Activated naive CD4-positive, alpha-beta T cell treated with anti-CD3 and anti-CD28 coated beads, Interleukin-2, amount 10 ng/mL, durations not matched to agents 7 days and 5 days (primary cell): Measurements from ENCODE around the gene WDR91.
A peak's percentile ranks its signal among the peaks of the same experiment; 100 is the strongest.

Experiments used
- CTCF ChIA-PET: fragments of 350-600 bp; sonication (Branson Sonifier 250); formaldehyde crosslinking; loops from one replicate; lab custom pipeline; 2021; ENCODE audit warnings: antibody characterized with exemption; lab: Charles Lee
- DNase-seq: peaks from one replicate; pipeline ENCODE4 v3.0.0-alpha.2; 2020
- H3K27ac Mint-ChIP-seq: one replicate; pipeline ENCODE4 v1.8.0; 2021; ENCODE audit warnings: mild to moderate bottlenecking, moderate library complexity, mixed read lengths
- H3K27me3 Mint-ChIP-seq: one replicate; pipeline ENCODE4 v1.8.0; 2021; ENCODE audit warnings: mild to moderate bottlenecking, mixed read lengths
- H3K36me3 Mint-ChIP-seq: one replicate; pipeline ENCODE4 v1.8.0; 2021; ENCODE audit warnings: mixed read lengths
- H3K4me1 Mint-ChIP-seq: one replicate; pipeline ENCODE4 v1.8.0; 2021; ENCODE audit warnings: mixed read lengths
- H3K4me3 Mint-ChIP-seq: one replicate; pipeline ENCODE4 v1.8.0; 2021; ENCODE audit warnings: mild to moderate bottlenecking, moderate library complexity, mixed read lengths
- H3K9me3 Mint-ChIP-seq: one replicate; pipeline ENCODE4 v1.8.0; 2021; ENCODE audit warnings: mixed read lengths

Gene WDR91

GRCh38 chr7:135162382-135163001, 48.8 kb downstream of the WDR91 start:
- H3K27me3 Mint-ChIP-seq: no peaks in the 10 kb centered on the region
- no peak for DNase-seq
- H3K27ac Mint-ChIP-seq: no peak overlapping the region
- H3K9me3 Mint-ChIP-seq: peaks cover 22% of the 10 kb centered on the region
- peaks cover 51% of the 10 kb centered on the region for H3K4me1 Mint-ChIP-seq
- H3K36me3 Mint-ChIP-seq: peaks cover 86% of the 10 kb centered on the region
- CTCF ChIA-PET: interaction anchor here (0.6 to 1.3 kb wide), 2 partner anchors 15 to 511 kb away, joined by 3 to 4 read pairs; partner anchors contain the start of gene TMEM140
- H3K4me3 Mint-ChIP-seq: no peak overlapping the region

DNA sequence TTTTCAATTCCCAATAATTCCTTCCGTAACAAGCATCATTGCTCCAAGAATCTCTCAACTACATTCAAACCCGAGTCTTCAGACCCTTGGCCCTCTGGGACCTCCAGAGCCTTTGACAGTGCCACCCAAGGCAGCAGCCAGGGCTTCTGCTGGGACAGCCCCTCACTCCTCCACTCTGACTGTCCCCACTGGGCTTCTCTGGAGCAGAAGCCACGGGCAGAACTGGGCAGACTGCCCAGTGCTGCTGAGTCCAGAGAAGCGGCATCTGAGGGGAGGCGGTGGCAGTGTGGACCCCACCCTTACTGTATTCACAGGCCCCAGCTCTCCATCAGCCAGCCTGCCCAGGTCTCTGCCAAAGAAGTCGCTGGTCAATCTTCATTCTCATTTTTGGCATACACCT, 49.7 kb downstream of the WDR91 start:
- peaks cover 42% of the 10 kb centered on the region for H3K4me1 Mint-ChIP-seq

DNA sequence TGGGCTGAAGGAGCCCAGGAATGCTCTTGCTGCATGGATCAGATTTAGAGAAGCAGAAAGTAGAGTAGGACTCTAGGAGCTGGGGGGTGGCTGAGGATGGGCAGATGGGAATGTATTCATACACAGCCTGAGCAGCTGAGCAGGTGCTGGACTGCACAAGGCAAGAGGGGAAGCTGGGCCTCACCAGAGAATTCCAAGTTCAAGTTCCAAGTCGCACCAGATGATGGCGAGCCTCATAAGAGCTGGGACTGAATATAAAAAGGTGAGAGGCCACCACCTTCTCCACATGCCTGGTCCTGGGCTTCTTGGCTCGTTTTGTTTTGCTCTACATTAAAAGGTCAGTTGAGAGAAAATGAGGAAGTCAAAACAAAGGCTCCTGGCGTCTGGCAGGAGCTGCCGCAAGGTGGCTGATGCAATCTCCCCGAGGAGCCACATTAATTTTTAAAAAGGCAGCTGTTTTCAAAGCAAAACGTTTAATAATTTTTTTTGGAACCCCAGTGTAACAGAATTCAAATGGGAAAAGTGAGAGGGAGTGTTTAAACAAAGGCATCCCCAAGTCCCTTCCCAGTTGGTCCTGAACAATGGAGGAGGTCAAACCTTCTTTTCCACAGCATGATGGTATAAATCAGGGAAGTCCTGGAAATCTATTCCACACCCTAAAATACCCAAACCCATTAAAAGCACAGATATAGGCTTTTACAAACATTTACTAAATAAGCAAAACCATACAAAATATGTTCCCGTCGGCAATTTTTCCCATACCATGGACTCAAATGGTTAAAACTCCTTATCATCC, 50.3 kb downstream of the WDR91 start:
- H3K36me3 Mint-ChIP-seq: peaks cover 87% of the 10 kb centered on the region
- peaks cover 39% of the 10 kb centered on the region for H3K4me1 Mint-ChIP-seq
- no peak for DNase-seq
- peak overlapping the region; percentile 79 for H3K27ac Mint-ChIP-seq
- H3K9me3 Mint-ChIP-seq: peaks cover 33% of the 10 kb centered on the region
- CTCF ChIA-PET: interaction anchor here (0.7 to 5.0 kb wide), 4 partner anchors 8 to 174 kb away, joined by 4 to 25 read pairs (median 4); partner anchors contain the start of genes CYREN and TMEM140
- H3K27me3 Mint-ChIP-seq: no peaks in the 10 kb centered on the region
- no peak overlapping the region for H3K4me3 Mint-ChIP-seq

More for the DNA sequence above, 49.7 kb downstream of the WDR91 start:
- peaks cover 87% of the 10 kb centered on the region for H3K36me3 Mint-ChIP-seq
- no peak overlapping the region for H3K27ac Mint-ChIP-seq
- DNase-seq: no peak
- CTCF ChIA-PET: interaction anchor here (1.2 to 1.3 kb wide), 2 partner anchors 14 kb away, joined by 4 read pairs; partner anchors contain the start of gene TMEM140
- peaks cover 28% of the 10 kb centered on the region for H3K9me3 Mint-ChIP-seq
- no peaks in the 10 kb centered on the region for H3K27me3 Mint-ChIP-seq
- no peak overlapping the region for H3K4me3 Mint-ChIP-seq

DNA sequence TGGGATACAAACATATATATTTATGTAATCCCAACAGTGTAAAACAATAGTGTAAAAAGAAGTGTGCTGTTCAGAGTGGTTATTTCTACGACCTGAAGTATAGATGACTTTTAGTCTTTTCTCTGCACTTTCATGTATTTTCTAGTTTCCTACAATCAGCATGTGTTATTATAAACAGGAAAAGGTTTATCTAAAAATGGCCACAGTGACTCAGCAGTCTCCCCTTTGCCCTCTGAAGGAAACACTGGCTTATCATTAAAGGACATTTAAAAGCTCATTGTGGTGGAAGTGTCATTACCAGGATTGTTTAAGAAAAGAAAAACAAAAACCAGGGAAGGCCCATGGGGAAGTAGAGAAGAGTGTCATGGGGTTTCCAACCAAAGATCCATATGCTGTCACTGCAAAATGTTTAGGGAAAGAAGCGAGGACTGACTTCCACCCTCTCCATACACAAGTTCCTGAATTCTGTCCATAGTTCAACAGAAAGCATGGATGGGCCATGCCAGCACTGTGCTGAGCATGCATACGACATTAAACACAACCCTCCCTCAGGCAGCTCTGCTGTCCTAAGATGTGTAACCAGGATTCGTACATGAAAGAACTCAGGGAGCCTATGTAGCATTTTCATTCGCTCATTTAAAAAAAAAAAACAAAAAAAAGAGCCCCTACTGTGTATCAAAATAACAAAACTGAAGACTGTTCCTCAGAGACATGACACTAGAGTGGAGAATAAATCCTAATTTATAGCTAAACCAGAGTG, 51.0 kb downstream of the WDR91 start:
- H3K4me3 Mint-ChIP-seq: no peak overlapping the region
- peak overlapping the region; percentile 79 for H3K27ac Mint-ChIP-seq
- peaks cover 39% of the 10 kb centered on the region for H3K9me3 Mint-ChIP-seq
- peaks cover 36% of the 10 kb centered on the region for H3K4me1 Mint-ChIP-seq
- CTCF ChIA-PET: interaction anchor here (0.7 to 5.0 kb wide), 4 partner anchors 9 to 173 kb away, joined by 4 to 25 read pairs (median 4); partner anchors contain the start of genes CYREN and TMEM140
- no peak for DNase-seq
- H3K27me3 Mint-ChIP-seq: no peaks in the 10 kb centered on the region
- H3K36me3 Mint-ChIP-seq: peaks cover 86% of the 10 kb centered on the region

GRCh38 chr7:135159359-135160085, 51.8 kb downstream of the WDR91 start:
- Mint-ChIP-seq H3K4me3 (no peak overlapping the region), H3K27ac (peak overlapping the region; percentile 28), H3K4me1 (peaks cover 36% of the 10 kb centered on the region), H3K27me3 (no peaks in the 10 kb centered on the region), H3K36me3 (peaks cover 86% of the 10 kb centered on the region), H3K9me3 (peaks cover 46% of the 10 kb centered on the region)
- CTCF ChIA-PET: interaction anchor here (5.0 kb wide), 1 partner anchor 10 kb away, joined by 25 read pairs; the partner anchor contains the start of gene CYREN
- DNase-seq: no peak

- Mint-ChIP-seq H3K9me3 (peaks cover 52% of the 10 kb centered on the region), H3K27me3 (no peaks in the 10 kb centered on the region)
Observed at GRCh38 chr7:135158874-135159273, 52.5 kb downstream of the WDR91 start.

GRCh38 chr7:135158141-135158655, 53.1 kb downstream of the WDR91 start:
- Mint-ChIP-seq H3K36me3 (peaks cover 90% of the 10 kb centered on the region), H3K9me3 (peaks cover 57% of the 10 kb centered on the region), H3K4me1 (peaks cover 40% of the 10 kb centered on the region), H3K27ac (no peak overlapping the region), H3K4me3 (no peak overlapping the region), H3K27me3 (no peaks in the 10 kb centered on the region)
- no peak for DNase-seq
- CTCF ChIA-PET: interaction anchor here (1.1 to 5.0 kb wide), 3 partner anchors 10 to 172 kb away, joined by 3 to 25 read pairs (median 4); partner anchors contain the start of genes AGBL3, CYREN and TMEM140

More at GRCh38 chr7:135158874-135159273, 52.5 kb downstream of the WDR91 start:
- H3K4me3 Mint-ChIP-seq: no peak overlapping the region
- CTCF ChIA-PET: interaction anchor here (1.1 to 5.0 kb wide), 3 partner anchors 11 to 173 kb away, joined by 3 to 25 read pairs (median 4); partner anchors contain the start of genes AGBL3, CYREN and TMEM140
- H3K36me3 Mint-ChIP-seq: peaks cover 86% of the 10 kb centered on the region
- H3K27ac Mint-ChIP-seq: peak overlapping the region; percentile 13
- peaks cover 38% of the 10 kb centered on the region for H3K4me1 Mint-ChIP-seq
- no peak for DNase-seq

GRCh38 chr7:135156290-135156689, 55.0 kb downstream of the WDR91 start:
- no peaks in the 10 kb centered on the region for H3K27me3 Mint-ChIP-seq
- H3K9me3 Mint-ChIP-seq: peaks cover 46% of the 10 kb centered on the region
- no peak overlapping the region for H3K4me3 Mint-ChIP-seq
- H3K27ac Mint-ChIP-seq: no peak overlapping the region
- DNase-seq: no peak
- CTCF ChIA-PET: interaction anchor here (5.0 kb wide), 1 partner anchor 13 kb away, joined by 25 read pairs; the partner anchor contains the start of gene CYREN
- peaks cover 44% of the 10 kb centered on the region for H3K4me1 Mint-ChIP-seq
- peaks cover 88% of the 10 kb centered on the region for H3K36me3 Mint-ChIP-seq

DNA sequence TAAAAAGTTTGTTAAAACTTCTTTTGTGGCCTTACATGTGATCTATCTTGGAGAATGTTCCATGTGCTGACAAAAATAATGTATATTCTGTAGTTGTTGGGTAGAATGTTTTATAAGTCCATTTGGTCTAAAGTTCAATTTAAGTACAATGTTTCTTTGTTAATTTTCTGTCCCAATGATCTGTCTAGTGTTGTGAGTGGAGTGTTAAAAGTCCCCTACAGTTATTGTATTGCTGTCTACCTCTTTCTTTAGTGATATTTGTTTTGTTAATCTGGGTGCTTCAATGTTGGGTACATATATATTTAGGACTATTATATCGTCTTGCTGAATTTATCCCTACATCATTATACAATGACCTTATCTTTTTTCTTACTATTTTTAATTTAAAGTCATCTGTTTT, 56.6 kb downstream of the WDR91 start:
- no peak for DNase-seq
- Mint-ChIP-seq H3K9me3 (peaks cover 42% of the 10 kb centered on the region), H3K36me3 (peaks cover 84% of the 10 kb centered on the region), H3K4me1 (peaks cover 44% of the 10 kb centered on the region), H3K27ac (no peak overlapping the region), H3K27me3 (no peaks in the 10 kb centered on the region), H3K4me3 (no peak overlapping the region)
- CTCF ChIA-PET: no interaction called here

DNA sequence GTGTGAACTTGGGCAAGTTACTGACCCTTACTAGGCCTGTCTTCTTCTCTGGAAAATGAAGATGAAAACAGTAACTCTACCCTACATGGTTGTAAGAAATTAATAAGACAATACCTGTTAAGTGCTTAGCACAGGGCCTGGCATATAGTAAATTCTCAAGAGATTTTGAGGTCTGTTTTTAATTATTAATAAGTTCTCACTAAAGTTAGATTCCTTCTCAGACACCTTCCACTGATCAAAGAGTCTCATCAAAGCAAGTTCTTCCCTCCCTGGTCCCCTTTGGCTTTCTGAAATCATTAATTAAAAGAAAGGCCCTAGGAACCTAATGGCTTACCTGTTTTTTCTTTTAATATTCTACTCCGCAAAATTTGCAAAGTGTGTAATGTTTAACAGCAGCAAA, 58.9 kb downstream of the WDR91 start:
- H3K27me3 Mint-ChIP-seq: no peaks in the 10 kb centered on the region
- CTCF ChIA-PET: no interaction called here
- H3K4me3 Mint-ChIP-seq: no peak overlapping the region
- H3K36me3 Mint-ChIP-seq: peaks cover 68% of the 10 kb centered on the region
- H3K9me3 Mint-ChIP-seq: peaks cover 40% of the 10 kb centered on the region
- H3K27ac Mint-ChIP-seq: no peak overlapping the region
- peaks cover 50% of the 10 kb centered on the region for H3K4me1 Mint-ChIP-seq
- no peak for DNase-seq

GRCh38 chr7:135151533-135151932, 59.8 kb downstream of the WDR91 start:
- peak overlapping the region; percentile 32 for H3K4me3 Mint-ChIP-seq

GRCh38 chr7:135151132-135151531, 60.2 kb downstream of the WDR91 start:
- peaks cover 55% of the 10 kb centered on the region for H3K36me3 Mint-ChIP-seq
- DNase-seq: no peak
- H3K27me3 Mint-ChIP-seq: no peaks in the 10 kb centered on the region
- CTCF ChIA-PET: interaction anchor here (5.8 kb wide), 1 partner anchor 18 kb away, joined by 59 read pairs; the partner anchor contains the start of gene CYREN
- peak overlapping the region; percentile 46 for H3K27ac Mint-ChIP-seq
- peaks cover 31% of the 10 kb centered on the region for H3K9me3 Mint-ChIP-seq
- peaks cover 61% of the 10 kb centered on the region for H3K4me1 Mint-ChIP-seq
- peak overlapping the region; percentile 32 for H3K4me3 Mint-ChIP-seq

More at GRCh38 chr7:135151533-135151932, 59.8 kb downstream of the WDR91 start:
- Mint-ChIP-seq H3K4me1 (peaks cover 57% of the 10 kb centered on the region), H3K27me3 (no peaks in the 10 kb centered on the region), H3K27ac (peak overlapping the region; percentile 58), H3K36me3 (peaks cover 59% of the 10 kb centered on the region), H3K9me3 (peaks cover 34% of the 10 kb centered on the region)
- CTCF ChIA-PET: interaction anchor here (5.8 kb wide), 1 partner anchor 18 kb away, joined by 59 read pairs; the partner anchor contains the start of gene CYREN
- no peak for DNase-seq
